T-helper 1 cell treated with Interleukin-12 subunit alpha and Interleukin-12 subunit beta and Interleukin-4 antibody, amounts not matched to agents 30 μg/mL and 1 μg/mL, for 36 hours (primary cell): ENCODE results near the gene CLEC18A.

Experiments used
- H3K27ac Mint-ChIP-seq: one replicate; pipeline ENCODE4 v1.8.0; 2021; ENCODE audit warnings: mild to moderate bottlenecking, mixed read lengths
- H3K27me3 Mint-ChIP-seq: one replicate; pipeline ENCODE4 v1.8.0; 2021; ENCODE audit warnings: low read depth, mixed read lengths
- H3K36me3 Mint-ChIP-seq: one replicate; pipeline ENCODE4 v1.8.0; 2021; ENCODE audit warnings: low read depth, mixed read lengths
- H3K4me1 Mint-ChIP-seq: one replicate; pipeline ENCODE4 v1.8.0; 2021; ENCODE audit warnings: low read depth, mixed read lengths
- H3K4me3 Mint-ChIP-seq: one replicate; pipeline ENCODE4 v1.8.0; 2021; ENCODE audit warnings: mild to moderate bottlenecking, moderate library complexity, mixed read lengths
- H3K9me3 Mint-ChIP-seq: one replicate; pipeline ENCODE4 v1.8.0; 2021; ENCODE audit warnings: mixed read lengths

The CLEC18A gene

GRCh38 chr16:69924041-69924775, 26.9 kb upstream of the CLEC18A start:
- Mint-ChIP-seq H3K27me3 (no peaks in the 10 kb centered on the region), H3K36me3 (peaks cover 8% of the 10 kb centered on the region), H3K4me1 (no peaks in the 10 kb centered on the region), H3K27ac (no peak overlapping the region), H3K4me3 (no peak overlapping the region), H3K9me3 (no peaks in the 10 kb centered on the region)

GRCh38 chr16:69924777-69925191, 26.4 kb upstream of the CLEC18A start:
- no peak overlapping the region for H3K27ac Mint-ChIP-seq
- H3K9me3 Mint-ChIP-seq, result no peaks in the 10 kb centered on the region
- H3K36me3 Mint-ChIP-seq, result peaks cover 8% of the 10 kb centered on the region
- H3K4me3 Mint-ChIP-seq, result no peak overlapping the region
- no peaks in the 10 kb centered on the region for H3K27me3 Mint-ChIP-seq
- H3K4me1 Mint-ChIP-seq, result no peaks in the 10 kb centered on the region

GRCh38 chr16:69925311-69925710, 25.8 kb upstream of the CLEC18A start:
- no peak overlapping the region for H3K27ac Mint-ChIP-seq
- H3K9me3 Mint-ChIP-seq, result no peaks in the 10 kb centered on the region
- H3K36me3 Mint-ChIP-seq, result peaks cover 10% of the 10 kb centered on the region
- no peaks in the 10 kb centered on the region for H3K27me3 Mint-ChIP-seq
- H3K4me3 Mint-ChIP-seq, result no peak overlapping the region
- H3K4me1 Mint-ChIP-seq, result no peaks in the 10 kb centered on the region

- Mint-ChIP-seq H3K36me3 (peaks cover 12% of the 10 kb centered on the region), H3K9me3 (no peaks in the 10 kb centered on the region), H3K27ac (no peak overlapping the region), H3K4me1 (no peaks in the 10 kb centered on the region), H3K4me3 (no peak overlapping the region), H3K27me3 (no peaks in the 10 kb centered on the region)
Observed at GRCh38 chr16:69926241-69926640, 24.9 kb upstream of the CLEC18A start.

GRCh38 chr16:69927056-69927757, 23.9 kb upstream of the CLEC18A start:
- Mint-ChIP-seq H3K9me3 (no peaks in the 10 kb centered on the region), H3K36me3 (peaks cover 9% of the 10 kb centered on the region), H3K27me3 (no peaks in the 10 kb centered on the region), H3K4me1 (no peaks in the 10 kb centered on the region), H3K27ac (no peak overlapping the region), H3K4me3 (no peak overlapping the region)

DNA sequence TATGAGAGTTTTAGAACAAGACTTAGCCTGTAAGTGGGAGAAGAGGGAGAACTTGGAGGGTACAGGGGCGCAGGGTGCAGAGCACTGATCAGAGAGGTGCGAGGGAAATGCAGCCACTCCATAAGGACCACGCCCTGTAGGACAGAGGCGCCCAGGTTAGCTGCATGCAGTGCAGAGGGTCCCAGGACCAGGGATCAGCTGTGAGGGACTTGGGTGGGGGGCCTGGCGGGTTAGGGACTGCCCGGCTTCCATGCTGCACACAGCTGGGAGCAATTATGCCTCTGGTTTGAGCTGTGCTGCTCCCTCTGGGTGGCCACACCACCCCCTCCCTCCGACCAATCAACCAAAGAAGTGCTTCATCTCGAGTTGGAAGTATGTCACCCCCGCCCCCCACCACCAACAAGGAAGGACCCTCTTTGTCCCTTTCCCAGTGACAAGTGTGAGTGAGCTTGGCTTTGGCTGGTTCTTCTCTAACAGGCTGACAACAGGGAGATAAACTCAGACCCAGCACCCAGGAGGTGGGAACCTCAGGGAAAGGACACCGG, 22.2 kb upstream of the CLEC18A start:
- Mint-ChIP-seq H3K27ac (no peak overlapping the region), H3K36me3 (peaks cover 15% of the 10 kb centered on the region), H3K27me3 (no peaks in the 10 kb centered on the region), H3K4me3 (no peak overlapping the region), H3K9me3 (no peaks in the 10 kb centered on the region), H3K4me1 (no peaks in the 10 kb centered on the region)

DNA sequence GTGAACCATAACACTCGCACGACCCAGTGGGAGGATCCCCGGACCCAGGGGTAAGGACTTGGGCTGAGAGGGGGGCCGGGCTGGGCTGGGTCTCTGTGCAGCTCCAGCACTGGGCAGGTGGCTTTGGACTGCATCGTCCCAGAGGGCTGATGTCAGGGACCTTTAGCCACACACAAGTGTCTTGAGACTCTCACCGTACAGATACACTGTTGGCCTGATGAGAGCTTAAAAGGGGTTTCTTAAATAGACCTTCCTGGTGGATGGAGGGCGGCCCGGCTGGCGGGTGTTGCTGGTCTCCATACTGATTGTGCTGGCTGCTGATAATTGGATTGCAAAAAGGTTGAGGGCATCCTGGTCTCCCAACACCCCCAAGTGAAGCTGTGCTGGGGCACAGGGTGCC, 21.7 kb upstream of the CLEC18A start:
- Mint-ChIP-seq H3K36me3 (peaks cover 15% of the 10 kb centered on the region), H3K4me3 (no peak overlapping the region), H3K4me1 (no peaks in the 10 kb centered on the region), H3K27me3 (no peaks in the 10 kb centered on the region), H3K27ac (no peak overlapping the region), H3K9me3 (no peaks in the 10 kb centered on the region)

GRCh38 chr16:69930117-69930776, 20.9 kb upstream of the CLEC18A start:
- H3K4me1 Mint-ChIP-seq, result no peaks in the 10 kb centered on the region
- H3K4me3 Mint-ChIP-seq, result no peak overlapping the region
- no peak overlapping the region for H3K27ac Mint-ChIP-seq
- H3K27me3 Mint-ChIP-seq, result no peaks in the 10 kb centered on the region
- H3K9me3 Mint-ChIP-seq, result no peaks in the 10 kb centered on the region
- H3K36me3 Mint-ChIP-seq, result peaks cover 15% of the 10 kb centered on the region

DNA sequence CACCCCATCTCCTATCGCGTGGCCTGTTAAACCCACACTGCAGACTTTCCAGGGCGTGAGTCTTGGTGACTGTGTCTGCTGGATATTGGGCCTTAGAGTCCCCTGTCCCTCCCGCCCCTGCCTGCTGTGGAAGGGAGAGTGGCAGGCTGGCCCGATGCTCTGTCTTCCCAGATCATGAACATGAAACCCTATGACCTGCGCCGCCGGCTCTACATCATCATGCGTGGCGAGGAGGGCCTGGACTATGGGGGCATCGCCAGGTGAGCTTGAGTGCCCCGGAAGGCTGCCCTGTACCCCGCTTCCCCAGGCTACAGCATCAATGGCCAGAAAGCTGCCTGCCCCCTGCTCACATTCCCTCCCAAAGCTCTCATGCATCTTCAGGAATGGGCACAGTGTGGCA, 19.5 kb upstream of the CLEC18A start:
- Mint-ChIP-seq H3K4me3 (no peak overlapping the region), H3K9me3 (no peaks in the 10 kb centered on the region), H3K27me3 (no peaks in the 10 kb centered on the region), H3K4me1 (no peaks in the 10 kb centered on the region), H3K36me3 (peaks cover 17% of the 10 kb centered on the region), H3K27ac (no peak overlapping the region)

DNA sequence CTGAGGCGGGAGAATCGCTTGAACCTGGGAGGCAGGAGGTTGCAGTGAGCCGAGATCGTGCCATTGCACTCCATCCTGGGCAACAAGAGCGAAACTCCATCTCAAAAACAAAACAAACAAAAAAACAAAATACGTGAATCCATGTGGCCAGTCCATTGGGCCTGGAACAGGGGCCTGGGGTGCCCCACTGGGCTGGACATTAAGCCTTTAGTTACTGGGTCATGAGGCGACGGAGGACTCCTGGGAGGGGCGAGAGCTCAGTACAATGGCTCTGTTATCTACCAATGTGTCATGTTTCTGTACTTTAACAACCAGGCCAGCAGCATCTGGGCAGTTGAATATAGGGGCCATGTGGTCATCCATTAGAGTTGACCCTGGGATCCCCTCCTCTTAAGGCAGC, 18.9 kb upstream of the CLEC18A start:
- H3K4me1 Mint-ChIP-seq, result no peaks in the 10 kb centered on the region
- H3K27me3 Mint-ChIP-seq, result no peaks in the 10 kb centered on the region
- no peak overlapping the region for H3K27ac Mint-ChIP-seq
- peaks cover 17% of the 10 kb centered on the region for H3K36me3 Mint-ChIP-seq
- H3K4me3 Mint-ChIP-seq, result no peak overlapping the region
- no peaks in the 10 kb centered on the region for H3K9me3 Mint-ChIP-seq

- no peaks in the 10 kb centered on the region for H3K9me3 Mint-ChIP-seq
- no peak overlapping the region for H3K27ac Mint-ChIP-seq
- H3K4me3 Mint-ChIP-seq, result no peak overlapping the region
- H3K4me1 Mint-ChIP-seq, result no peaks in the 10 kb centered on the region
- H3K36me3 Mint-ChIP-seq, result peaks cover 17% of the 10 kb centered on the region
- H3K27me3 Mint-ChIP-seq, result no peaks in the 10 kb centered on the region
Observed at GRCh38 chr16:69932691-69933392, 18.3 kb upstream of the CLEC18A start.

GRCh38 chr16:69934044-69934443, 17.1 kb upstream of the CLEC18A start:
- Mint-ChIP-seq H3K4me1 (no peaks in the 10 kb centered on the region), H3K4me3 (no peak overlapping the region), H3K9me3 (no peaks in the 10 kb centered on the region), H3K27ac (no peak overlapping the region), H3K36me3 (peaks cover 19% of the 10 kb centered on the region), H3K27me3 (no peaks in the 10 kb centered on the region)

DNA sequence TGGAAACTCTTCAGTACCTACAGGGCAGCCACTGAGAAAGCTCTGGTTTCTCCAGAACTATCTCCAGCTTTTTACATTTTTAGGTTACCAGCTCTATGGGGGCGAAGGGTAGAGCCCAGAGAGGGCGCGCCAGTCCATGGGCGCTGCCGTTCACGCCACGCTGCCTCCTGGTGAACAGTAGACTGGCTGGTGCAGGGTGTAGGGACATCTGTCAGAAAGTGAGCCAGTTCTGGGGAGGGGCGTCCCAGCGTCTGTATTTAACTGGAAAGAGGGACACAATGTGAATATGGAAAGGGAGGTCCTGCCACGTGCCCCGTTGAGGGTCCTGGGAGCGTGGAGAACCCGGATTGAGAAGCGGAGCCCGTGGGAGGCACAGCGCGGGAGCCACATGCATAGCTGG, 16.4 kb upstream of the CLEC18A start:
- Mint-ChIP-seq H3K4me3 (no peak overlapping the region), H3K27me3 (no peaks in the 10 kb centered on the region), H3K9me3 (no peaks in the 10 kb centered on the region), H3K27ac (no peak overlapping the region), H3K36me3 (peaks cover 19% of the 10 kb centered on the region), H3K4me1 (no peaks in the 10 kb centered on the region)

DNA sequence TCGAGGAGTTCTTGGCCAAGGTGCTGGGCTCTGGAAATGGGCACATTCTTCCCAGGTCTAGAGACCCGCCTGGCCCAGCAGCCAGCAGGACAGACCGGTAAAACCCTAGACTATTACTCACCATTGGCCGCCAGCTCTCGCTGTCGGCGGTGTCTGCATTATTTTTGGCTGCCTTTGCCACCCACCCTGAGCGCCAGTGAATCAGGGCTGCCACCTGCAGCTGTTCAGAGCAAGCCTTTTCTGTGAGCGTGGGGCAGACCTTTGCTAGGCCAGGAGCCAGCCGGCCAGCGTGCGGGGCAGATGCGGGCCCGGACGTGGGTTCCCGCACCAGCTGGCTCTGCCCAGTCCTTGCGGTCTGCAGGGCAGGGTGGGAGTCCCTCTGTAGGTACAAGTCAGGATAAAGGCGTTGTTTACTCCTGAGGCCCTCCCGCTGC, 15.8 kb upstream of the CLEC18A start:
- Mint-ChIP-seq H3K4me3 (no peak overlapping the region), H3K27ac (no peak overlapping the region), H3K9me3 (no peaks in the 10 kb centered on the region), H3K27me3 (no peaks in the 10 kb centered on the region), H3K4me1 (no peaks in the 10 kb centered on the region), H3K36me3 (peaks cover 17% of the 10 kb centered on the region)
